Measurements from ENCODE around the gene SUN1.

The SUN1 gene

GRCh38 chr7:875476-876076 is 43.3 kb downstream of the SUN1 start:
- in situ Hi-C loops (cut with MboI; ENCODE audit: low sequenced_read_pairs): no loop called here

- in situ Hi-C loops (cut with MboI; ENCODE audit: low sequenced_read_pairs): no loop called here
Measured at GRCh38 chr7:876077-876971, 44.0 kb downstream of the SUN1 start, which contains the start of gene GET4. GET4 (plus strand) TSS chr7:876554; CDS start chr7:876646, 92 bp downstream.

- in situ Hi-C loops (cut with MboI; ENCODE audit: low sequenced_read_pairs): no loop called here
Measured at GRCh38 chr7:876972-877311, 44.7 kb downstream of the SUN1 start.

GRCh38 chr7:877312-878232 is 45.3 kb downstream of the SUN1 start:
- in situ Hi-C loops (cut with MboI; ENCODE audit: low sequenced_read_pairs): no loop called here

- in situ Hi-C loops (cut with MboI; ENCODE audit: low sequenced_read_pairs): no loop called here
Measured at GRCh38 chr7:879093-879492, 46.8 kb downstream of the SUN1 start.

GRCh38 chr7:879706-880105 is 47.4 kb downstream of the SUN1 start:
- in situ Hi-C loops (cut with MboI; ENCODE audit: low sequenced_read_pairs): no loop called here

- in situ Hi-C loops (cut with MboI; ENCODE audit: low sequenced_read_pairs): no loop called here
Measured at GRCh38 chr7:880450-880849, 48.2 kb downstream of the SUN1 start.

- in situ Hi-C loops (cut with MboI; ENCODE audit: low sequenced_read_pairs): no loop called here
Measured at GRCh38 chr7:881441-882234, 49.4 kb downstream of the SUN1 start.

- in situ Hi-C loops (cut with MboI; ENCODE audit: low sequenced_read_pairs): no loop called here
Measured at GRCh38 chr7:882336-883035, 50.2 kb downstream of the SUN1 start.

- in situ Hi-C loops (cut with MboI; ENCODE audit: low sequenced_read_pairs): no loop called here
Measured at GRCh38 chr7:883055-884021, 51.1 kb downstream of the SUN1 start.

GRCh38 chr7:884191-885003 is 52.1 kb downstream of the SUN1 start:
- in situ Hi-C loops (cut with MboI; ENCODE audit: low sequenced_read_pairs): no loop called here

- in situ Hi-C loops (cut with MboI; ENCODE audit: low sequenced_read_pairs): no loop called here
Measured at GRCh38 chr7:885261-885892, 53.1 kb downstream of the SUN1 start.

- in situ Hi-C loops (cut with MboI; ENCODE audit: low sequenced_read_pairs): no loop called here
Measured at GRCh38 chr7:885893-886625, 53.8 kb downstream of the SUN1 start.

- in situ Hi-C loops (cut with MboI; ENCODE audit: low sequenced_read_pairs): no loop called here
Measured at GRCh38 chr7:886626-887487, 54.6 kb downstream of the SUN1 start.

GRCh38 chr7:887488-887820 is 55.2 kb downstream of the SUN1 start:
- in situ Hi-C loops (cut with MboI; ENCODE audit: low sequenced_read_pairs): no loop called here
